KMS-11 (cell line): ENCODE results near the gene SLC31A1.
A peak's percentile ranks its signal among the peaks of the same experiment; 100 is the strongest.

Experiments used
- H2AFZ ChIP-seq: fragments of 200-600 bp; sonication (generic); 2 replicates; pipeline ENCODE4 v1.6.1; 2016; ENCODE audit warnings: antibody characterized with exemption, mixed run types, low read depth
- H3K27ac ChIP-seq: fragments of 200-600 bp; sonication (generic); 2 replicates; pipeline ENCODE4 v1.6.1; 2016; ENCODE audit warnings: mild to moderate bottlenecking, mixed run types
- H3K27me3 ChIP-seq: fragments of 200-600 bp; sonication (generic); 2 replicates; pipeline ENCODE4 v1.6.1; 2017; ENCODE audit warnings: mild to moderate bottlenecking, low read depth, mixed run types, moderate library complexity; ENCODE audit not compliant: insufficient read depth
- H3K36me3 ChIP-seq: fragments of 200-600 bp; sonication (generic); 2 replicates; pipeline ENCODE4 v1.6.1; 2017; ENCODE audit warnings: mild to moderate bottlenecking, mixed run types; ENCODE audit not compliant: insufficient read depth
- H3K4me1 ChIP-seq: fragments of 200-600 bp; sonication (generic); 2 replicates; pipeline ENCODE4 v1.6.1; 2016; ENCODE audit warnings: mild to moderate bottlenecking, low read depth, mixed run types; ENCODE audit not compliant: poor library complexity, severe bottlenecking
- H3K4me2 ChIP-seq: fragments of 200-600 bp; sonication (generic); 2 replicates; pipeline ENCODE4 v1.7.0; 2016; ENCODE audit warnings: mild to moderate bottlenecking, mixed run types
- H3K4me3 ChIP-seq: fragments of 200-600 bp; sonication (generic); IDR thresholded peaks from 2 replicates; pipeline ENCODE4 v1.6.1; 2017; ENCODE audit warnings: low read depth, low read length, mixed read lengths; ENCODE audit not compliant: insufficient read depth
- H3K79me2 ChIP-seq: fragments of 200-600 bp; sonication (generic); 2 replicates; pipeline ENCODE4 v1.6.1; 2016; ENCODE audit warnings: low read depth, mixed run types; ENCODE audit not compliant: insufficient read depth
- H3K9ac ChIP-seq: fragments of 200-600 bp; sonication (generic); 2 replicates; pipeline ENCODE4 v1.6.1; 2016; ENCODE audit warnings: mild to moderate bottlenecking, mixed run types
- H4K20me1 ChIP-seq: fragments of 200-600 bp; sonication (generic); 2 replicates; pipeline ENCODE4 v1.6.1; 2016; ENCODE audit warnings: mild to moderate bottlenecking, mixed run types; ENCODE audit not compliant: insufficient read depth
- TF ChIP-seq, protein P1 (sequence below): fragments of 200-600 bp; sonication (generic); conservative IDR thresholded peaks from 2 replicates; pipeline ENCODE4 v1.6.1; 2017; ENCODE audit warnings: low read depth, mild to moderate bottlenecking, antibody characterized with exemption, low read length, moderate library complexity, mixed read lengths

SLC31A1 gene

DNA sequence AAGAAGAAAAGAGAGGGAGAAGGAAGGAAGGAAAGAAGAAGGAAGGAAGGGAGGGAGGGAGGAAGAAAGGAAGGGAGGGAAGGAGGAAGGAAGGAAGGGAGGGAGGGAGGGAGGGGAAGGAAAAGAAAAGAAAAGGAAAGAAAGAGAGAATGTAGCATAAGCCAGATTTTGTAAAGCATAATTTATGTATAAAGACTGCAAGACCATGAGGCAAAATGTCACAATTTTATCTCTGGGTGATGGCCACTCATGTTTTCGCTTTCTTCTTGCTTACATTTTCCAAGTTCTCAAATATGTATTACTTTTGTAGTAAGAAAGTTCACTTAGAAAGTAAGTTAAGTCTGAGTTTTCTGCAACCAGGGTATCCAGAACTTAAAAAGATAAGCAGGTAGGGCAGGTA is 85.2 kb downstream of the SLC31A1 start:
- no peak overlapping the region for H3K4me3 ChIP-seq
- no peak overlapping the region for H3K27ac ChIP-seq
- H3K79me2 ChIP-seq: no peaks in the 10 kb centered on the region
- TF ChIP-seq, protein P1, sequence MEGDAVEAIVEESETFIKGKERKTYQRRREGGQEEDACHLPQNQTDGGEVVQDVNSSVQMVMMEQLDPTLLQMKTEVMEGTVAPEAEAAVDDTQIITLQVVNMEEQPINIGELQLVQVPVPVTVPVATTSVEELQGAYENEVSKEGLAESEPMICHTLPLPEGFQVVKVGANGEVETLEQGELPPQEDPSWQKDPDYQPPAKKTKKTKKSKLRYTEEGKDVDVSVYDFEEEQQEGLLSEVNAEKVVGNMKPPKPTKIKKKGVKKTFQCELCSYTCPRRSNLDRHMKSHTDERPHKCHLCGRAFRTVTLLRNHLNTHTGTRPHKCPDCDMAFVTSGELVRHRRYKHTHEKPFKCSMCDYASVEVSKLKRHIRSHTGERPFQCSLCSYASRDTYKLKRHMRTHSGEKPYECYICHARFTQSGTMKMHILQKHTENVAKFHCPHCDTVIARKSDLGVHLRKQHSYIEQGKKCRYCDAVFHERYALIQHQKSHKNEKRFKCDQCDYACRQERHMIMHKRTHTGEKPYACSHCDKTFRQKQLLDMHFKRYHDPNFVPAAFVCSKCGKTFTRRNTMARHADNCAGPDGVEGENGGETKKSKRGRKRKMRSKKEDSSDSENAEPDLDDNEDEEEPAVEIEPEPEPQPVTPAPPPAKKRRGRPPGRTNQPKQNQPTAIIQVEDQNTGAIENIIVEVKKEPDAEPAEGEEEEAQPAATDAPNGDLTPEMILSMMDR: no peak
- H3K4me2 ChIP-seq: no peak overlapping the region
- H2AFZ ChIP-seq: no peak overlapping the region
- no peaks in the 10 kb centered on the region for H3K4me1 ChIP-seq
- H4K20me1 ChIP-seq: no peaks in the 10 kb centered on the region
- no peak overlapping the region for H3K9ac ChIP-seq
- no peaks in the 10 kb centered on the region for H3K36me3 ChIP-seq
- H3K27me3 ChIP-seq: no peaks in the 10 kb centered on the region

DNA sequence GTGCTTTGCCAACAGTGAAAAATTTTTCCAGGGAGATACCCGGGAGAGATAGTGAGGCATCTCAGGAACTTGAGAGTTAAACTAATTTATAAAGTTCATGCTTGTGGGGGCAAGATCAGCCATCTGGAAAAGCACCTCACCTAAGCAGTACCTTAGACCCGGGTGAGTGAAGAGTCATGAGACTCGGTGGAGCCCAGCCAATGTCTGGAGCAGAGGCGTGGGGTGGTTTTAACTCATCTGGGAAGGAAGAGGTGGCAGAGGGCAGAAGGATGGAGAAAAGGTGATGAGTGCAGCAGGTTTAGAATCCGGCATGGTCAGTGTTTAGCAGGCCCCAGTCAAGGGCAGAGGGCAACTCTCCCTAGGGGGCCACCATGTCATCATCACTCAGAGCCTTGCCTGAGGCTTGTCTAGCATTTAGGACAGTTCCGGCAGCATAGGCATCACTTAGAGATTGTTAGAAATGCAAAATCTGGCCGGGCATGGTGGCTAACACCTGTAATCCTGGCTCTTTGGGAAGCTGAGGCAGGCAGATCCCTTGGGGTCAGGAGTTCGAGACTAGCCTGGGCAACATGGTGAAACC is 86.1 kb downstream of the SLC31A1 start:
- TF ChIP-seq, protein P1: no peak
- H3K9ac ChIP-seq: no peak overlapping the region
- H3K27ac ChIP-seq: no peak overlapping the region
- no peaks in the 10 kb centered on the region for H3K4me1 ChIP-seq
- no peaks in the 10 kb centered on the region for H3K79me2 ChIP-seq
- no peak overlapping the region for H3K4me2 ChIP-seq
- H4K20me1 ChIP-seq: no peaks in the 10 kb centered on the region
- H3K27me3 ChIP-seq: no peaks in the 10 kb centered on the region
- no peak overlapping the region for H2AFZ ChIP-seq
- no peaks in the 10 kb centered on the region for H3K36me3 ChIP-seq
- H3K4me3 ChIP-seq: no peak overlapping the region

DNA sequence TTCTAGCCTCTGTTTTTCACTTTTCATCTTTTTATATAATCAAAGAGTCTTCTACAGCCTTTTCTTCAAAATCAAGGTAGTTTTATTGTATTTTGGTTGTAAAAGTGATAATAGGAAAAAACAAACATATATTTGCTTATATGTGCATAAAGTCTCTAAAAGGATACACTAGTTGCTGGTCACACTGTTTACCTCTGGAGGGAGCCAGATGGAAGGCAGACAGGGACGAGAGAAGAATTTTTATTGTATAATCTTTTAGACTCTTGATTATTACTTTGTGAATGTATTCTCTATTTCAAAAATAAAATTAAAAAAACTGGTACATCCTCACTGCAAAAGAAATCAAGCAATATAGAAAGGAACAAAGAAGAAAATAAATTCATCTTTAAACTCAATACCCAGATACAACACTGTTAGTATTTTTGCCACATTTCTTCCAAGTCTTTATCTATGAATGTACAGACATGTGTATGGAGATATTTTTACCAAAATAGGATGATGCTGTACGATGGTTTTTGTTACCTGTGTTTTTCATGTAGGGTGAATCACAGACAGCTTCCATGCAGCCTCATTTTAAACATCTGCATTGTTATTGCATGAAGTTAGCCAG is 88.0 kb downstream of the SLC31A1 start:
- Histone ChIP-seq H3K27ac (no peak overlapping the region), H3K4me2 (no peak overlapping the region), H3K9ac (no peak overlapping the region), H4K20me1 (no peaks in the 10 kb centered on the region), H3K4me3 (no peak overlapping the region), H3K36me3 (no peaks in the 10 kb centered on the region), H3K27me3 (no peaks in the 10 kb centered on the region), H2AFZ (no peak overlapping the region), H3K79me2 (no peaks in the 10 kb centered on the region), H3K4me1 (no peaks in the 10 kb centered on the region)
- TF ChIP-seq, protein P1: peak; percentile 59

DNA sequence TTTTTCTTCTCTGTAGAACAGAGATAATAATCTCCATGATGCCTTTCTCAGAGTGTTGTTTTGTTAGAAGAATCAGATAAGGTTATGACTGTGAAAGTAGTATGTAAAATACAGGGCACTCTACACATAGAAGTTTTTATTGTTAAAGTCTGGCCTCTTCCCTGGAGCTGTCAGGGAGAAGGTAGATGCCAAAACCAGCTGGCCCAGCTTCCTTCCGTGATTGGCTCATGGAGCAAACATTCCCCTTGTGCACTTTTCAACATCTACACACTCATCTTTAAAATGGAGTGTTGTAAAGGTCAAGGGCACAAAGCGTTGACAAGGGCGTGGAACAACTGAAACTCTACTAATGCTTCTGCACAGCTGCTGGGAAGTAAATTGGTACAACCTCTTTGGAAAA is 89.2 kb downstream of the SLC31A1 start:
- TF ChIP-seq, protein P1: no peak
- Histone ChIP-seq H3K4me1 (no peaks in the 10 kb centered on the region), H2AFZ (no peak overlapping the region), H3K4me3 (no peak overlapping the region), H4K20me1 (no peaks in the 10 kb centered on the region), H3K27me3 (no peaks in the 10 kb centered on the region), H3K36me3 (no peaks in the 10 kb centered on the region), H3K79me2 (no peaks in the 10 kb centered on the region), H3K9ac (no peak overlapping the region), H3K27ac (no peak overlapping the region), H3K4me2 (no peak overlapping the region)
